Activated B cell treated with CpG ODN at 0.5 μM for 24 hours (primary cell): ENCODE data around the gene STXBP5L. TPM values are rescaled to one million over a fixed set of nuclear protein-coding genes. Genes with fewer than 3 reads are reported as not detected.

Source experiments
- ATAC-seq: fragments of 200-7000 bp; cut with Tn5 transposase; one replicate; pipeline ENCODE4 v1.10.0; 2021; ENCODE audit warnings: low read depth, mild to moderate bottlenecking, moderate library complexity
- CTCF ChIA-PET: fragments of 350-600 bp; sonication (Branson Sonifier 250); formaldehyde crosslinking; loops from one replicate; lab custom pipeline; 2021; ENCODE audit warnings: antibody characterized with exemption; lab: Charles Lee
- POLR2A ChIA-PET: fragments of 350-600 bp; sonication (Branson Sonifier 250); formaldehyde crosslinking; loops from one replicate; lab custom pipeline; 2021; ENCODE audit warnings: antibody characterized with exemption; lab: Charles Lee
- DNase-seq: peaks from one replicate; pipeline ENCODE4 v3.0.0; 2022
- H3K27ac Mint-ChIP-seq: one replicate; pipeline ENCODE4 v1.8.0; 2020; ENCODE audit warnings: mixed read lengths
- H3K27me3 Mint-ChIP-seq: one replicate; pipeline ENCODE4 v1.8.0; 2021; ENCODE audit warnings: mixed read lengths
- H3K36me3 Mint-ChIP-seq: one replicate; pipeline ENCODE4 v1.8.0; 2021; ENCODE audit warnings: low read depth, mixed read lengths
- H3K4me1 Mint-ChIP-seq: one replicate; pipeline ENCODE4 v1.8.0; 2021; ENCODE audit warnings: mixed read lengths
- H3K4me3 Mint-ChIP-seq: one replicate; pipeline ENCODE4 v1.8.0; 2020; ENCODE audit warnings: mild to moderate bottlenecking, mixed read lengths
- H3K9me3 Mint-ChIP-seq: one replicate; pipeline ENCODE4 v1.8.0; 2020; ENCODE audit warnings: mixed read lengths
- intact Hi-C: fragments of 100-400 bp; cut with micrococcal nuclease; formaldehyde crosslinking; loops from one replicate; pipeline ENCODE4 v1.15.1; 2024
- total RNA-seq: library from RNA; stranded (reverse); gene quantifications from 2 replicates; pipeline ENCODE4 v1.2.3, GENCODE V29; 2022
- TF ChIP-seq, protein P1 (sequence below): fragments of 200-600 bp; IDR thresholded peaks from one replicate; pipeline ENCODE4 v1.8.0; 2022; ENCODE audit warnings: antibody characterized with exemption, mild to moderate bottlenecking

The STXBP5L gene
- total RNA-seq, 1 donor from 2014 or later = not detected

DNA sequence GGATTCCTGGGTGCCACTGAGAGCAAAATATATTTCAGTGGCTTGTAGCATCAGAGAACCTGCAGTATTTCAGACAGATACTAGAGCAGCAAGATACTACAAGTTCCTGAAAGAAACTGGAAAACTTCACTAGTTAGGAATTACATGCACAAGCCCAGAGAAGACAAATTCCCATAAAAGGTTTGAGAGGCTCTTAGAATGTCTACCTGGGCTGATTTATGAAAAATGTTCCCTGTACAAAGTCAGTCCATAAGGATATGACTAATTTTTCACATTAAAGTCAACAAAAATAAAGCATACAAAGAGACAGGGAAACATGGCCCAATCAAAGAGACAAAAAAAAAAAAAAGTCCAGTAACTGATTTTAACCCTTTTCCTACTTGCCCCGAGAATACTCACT, 335.2 kb downstream of the STXBP5L start:
- Mint-ChIP-seq H3K4me3 (no peak overlapping the region), H3K9me3 (no peaks in the 10 kb centered on the region), H3K27me3 (no peaks in the 10 kb centered on the region), H3K27ac (no peak overlapping the region), H3K4me1 (no peaks in the 10 kb centered on the region), H3K36me3 (no peaks in the 10 kb centered on the region)
- ATAC-seq = no peak
- ChIA-PET CTCF (no interaction called here), POLR2A (no interaction called here)
- TF ChIP-seq, protein P1, sequence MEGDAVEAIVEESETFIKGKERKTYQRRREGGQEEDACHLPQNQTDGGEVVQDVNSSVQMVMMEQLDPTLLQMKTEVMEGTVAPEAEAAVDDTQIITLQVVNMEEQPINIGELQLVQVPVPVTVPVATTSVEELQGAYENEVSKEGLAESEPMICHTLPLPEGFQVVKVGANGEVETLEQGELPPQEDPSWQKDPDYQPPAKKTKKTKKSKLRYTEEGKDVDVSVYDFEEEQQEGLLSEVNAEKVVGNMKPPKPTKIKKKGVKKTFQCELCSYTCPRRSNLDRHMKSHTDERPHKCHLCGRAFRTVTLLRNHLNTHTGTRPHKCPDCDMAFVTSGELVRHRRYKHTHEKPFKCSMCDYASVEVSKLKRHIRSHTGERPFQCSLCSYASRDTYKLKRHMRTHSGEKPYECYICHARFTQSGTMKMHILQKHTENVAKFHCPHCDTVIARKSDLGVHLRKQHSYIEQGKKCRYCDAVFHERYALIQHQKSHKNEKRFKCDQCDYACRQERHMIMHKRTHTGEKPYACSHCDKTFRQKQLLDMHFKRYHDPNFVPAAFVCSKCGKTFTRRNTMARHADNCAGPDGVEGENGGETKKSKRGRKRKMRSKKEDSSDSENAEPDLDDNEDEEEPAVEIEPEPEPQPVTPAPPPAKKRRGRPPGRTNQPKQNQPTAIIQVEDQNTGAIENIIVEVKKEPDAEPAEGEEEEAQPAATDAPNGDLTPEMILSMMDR = no peak
- intact Hi-C loops = no loop called here
- no peak for DNase-seq

- no peaks in the 10 kb centered on the region for H3K4me1 Mint-ChIP-seq
- ChIA-PET CTCF (no interaction called here), POLR2A (no interaction called here)
- H3K4me3 Mint-ChIP-seq = no peak overlapping the region
- H3K9me3 Mint-ChIP-seq = no peaks in the 10 kb centered on the region
- no peaks in the 10 kb centered on the region for H3K36me3 Mint-ChIP-seq
- H3K27me3 Mint-ChIP-seq = no peaks in the 10 kb centered on the region
- ATAC-seq = no peak
- DNase-seq = no peak
- no peak overlapping the region for H3K27ac Mint-ChIP-seq
- intact Hi-C loops = no loop called here
- TF ChIP-seq, protein P1 = no peak
Measured at GRCh38 chr3:121252676-121253075, 344.7 kb downstream of the STXBP5L start.

DNA sequence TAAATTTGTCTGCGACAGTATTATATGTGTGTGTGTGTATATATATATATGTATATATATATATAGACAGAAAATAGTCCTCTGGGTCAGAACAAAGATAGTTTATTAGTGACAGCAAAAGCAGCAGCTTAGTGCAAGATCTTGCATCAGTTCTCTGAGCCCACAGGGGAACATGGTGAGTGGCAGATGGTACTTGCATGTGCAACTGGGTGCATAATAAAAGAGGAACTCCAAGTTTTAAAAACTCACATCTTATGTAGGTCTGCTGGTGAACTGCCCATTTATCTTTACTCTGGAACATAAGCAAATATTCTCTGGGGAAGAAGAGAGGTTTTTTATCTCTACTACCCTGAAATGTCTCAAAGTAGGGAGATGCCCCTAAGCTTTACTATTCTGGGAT, 361.4 kb downstream of the STXBP5L start:
- H3K9me3 Mint-ChIP-seq = peaks cover 17% of the 10 kb centered on the region
- CTCF ChIA-PET = interaction anchor here (0.5 kb wide), 1 partner anchor 67 kb away, joined by 3 read pairs; no protein-coding TSS in a partner anchor

GRCh38 chr3:121274411-121274810, 366.4 kb downstream of the STXBP5L start:
- Mint-ChIP-seq H3K4me3 (no peak overlapping the region), H3K27me3 (no peaks in the 10 kb centered on the region), H3K36me3 (no peaks in the 10 kb centered on the region), H3K9me3 (peaks cover 27% of the 10 kb centered on the region), H3K4me1 (no peaks in the 10 kb centered on the region), H3K27ac (no peak overlapping the region)
- POLR2A ChIA-PET = no interaction called here
- DNase-seq = no peak
- TF ChIP-seq, protein P1 = no peak
- CTCF ChIA-PET = no interaction called here
- no peak for ATAC-seq
- intact Hi-C loops = no loop called here

More for the DNA sequence above, 361.4 kb downstream of the STXBP5L start:
- TF ChIP-seq, protein P1 = no peak
- Mint-ChIP-seq H3K27me3 (no peaks in the 10 kb centered on the region), H3K27ac (no peak overlapping the region), H3K4me1 (no peaks in the 10 kb centered on the region), H3K36me3 (no peaks in the 10 kb centered on the region), H3K4me3 (no peak overlapping the region)
- ATAC-seq (no peak), DNase-seq (no peak)
- POLR2A ChIA-PET = no interaction called here
- intact Hi-C loops = no loop called here

- intact Hi-C loops = no loop called here
- DNase-seq (no peak), ATAC-seq (no peak)
- TF ChIP-seq, protein P1 = no peak
- ChIA-PET CTCF (no interaction called here), POLR2A (no interaction called here)
- no peak overlapping the region for H3K27ac Mint-ChIP-seq
- no peaks in the 10 kb centered on the region for H3K9me3 Mint-ChIP-seq
- H3K36me3 Mint-ChIP-seq = no peaks in the 10 kb centered on the region
- no peaks in the 10 kb centered on the region for H3K27me3 Mint-ChIP-seq
- no peaks in the 10 kb centered on the region for H3K4me1 Mint-ChIP-seq
- no peak overlapping the region for H3K4me3 Mint-ChIP-seq
Measured at GRCh38 chr3:121295452-121295851, 387.4 kb downstream of the STXBP5L start.
